BE2C (cell line): ENCODE results near the gene PIGX.

ENCODE experiments used
- DNase-seq: peaks from one replicate; pipeline ENCODE4 v3.0.0-alpha.2; 2020
- H3K27me3 ChIP-seq: fragments of 250-450 bp; sonication (Bioruptor Pico); 2 replicates; pipeline ENCODE4 v1.5.1; 2020; ENCODE audit warnings: mild to moderate bottlenecking
- H3K36me3 ChIP-seq: fragments of 250-450 bp; sonication (Bioruptor Pico); 2 replicates; pipeline ENCODE4 v1.5.1; 2020; ENCODE audit warnings: mild to moderate bottlenecking
- H3K4me1 ChIP-seq: fragments of 250-450 bp; sonication (Bioruptor Pico); 2 replicates; pipeline ENCODE4 v1.5.1; 2020
- H3K4me3 ChIP-seq: 2 replicates; pipeline ENCODE4 v1.5.1; 2011; ENCODE audit warnings: low read depth, low read length
- H3K9me3 ChIP-seq: fragments of 250-450 bp; sonication (Bioruptor Pico); 2 replicates; pipeline ENCODE4 v1.5.1; 2020
- CTCF ChIP-seq: IDR thresholded peaks from 2 replicates; pipeline ENCODE4 v1.5.1; 2012; ENCODE audit warnings: mild to moderate bottlenecking, low read depth, low read length

Gene PIGX

GRCh38 chr3:196775938-196776337, 63.8 kb downstream of the PIGX start:
- no peaks in the 10 kb centered on the region for H3K27me3 ChIP-seq
- DNase-seq = no peak
- H3K9me3 ChIP-seq = no peaks in the 10 kb centered on the region
- H3K4me3 ChIP-seq = no peak overlapping the region
- H3K4me1 ChIP-seq = peaks cover 9% of the 10 kb centered on the region
- H3K36me3 ChIP-seq = peaks cover 8% of the 10 kb centered on the region
- no peak for TF ChIP-seq CTCF

GRCh38 chr3:196777836-196778235, 65.7 kb downstream of the PIGX start:
- H3K36me3 ChIP-seq = peaks cover 11% of the 10 kb centered on the region
- no peak for TF ChIP-seq CTCF
- no peaks in the 10 kb centered on the region for H3K9me3 ChIP-seq
- no peaks in the 10 kb centered on the region for H3K27me3 ChIP-seq
- H3K4me1 ChIP-seq = peaks cover 3% of the 10 kb centered on the region
- DNase-seq = no peak
- H3K4me3 ChIP-seq = no peak overlapping the region

- Histone ChIP-seq H3K36me3 (peaks cover 20% of the 10 kb centered on the region), H3K4me3 (no peak overlapping the region), H3K27me3 (no peaks in the 10 kb centered on the region), H3K4me1 (peaks cover 3% of the 10 kb centered on the region), H3K9me3 (no peaks in the 10 kb centered on the region)
- DNase-seq = no peak
- no peak for TF ChIP-seq CTCF
These were observed 66.6 kb downstream of the PIGX start for GRCh38 chr3:196778755-196779154.

- Histone ChIP-seq H3K36me3 (peaks cover 28% of the 10 kb centered on the region), H3K4me3 (no peak overlapping the region), H3K4me1 (peaks cover 3% of the 10 kb centered on the region), H3K27me3 (no peaks in the 10 kb centered on the region), H3K9me3 (no peaks in the 10 kb centered on the region)
- DNase-seq = no peak
- TF ChIP-seq CTCF = no peak
These were observed 70.3 kb downstream of the PIGX start for GRCh38 chr3:196782511-196782910.
